ENCODE measurements around the gene RRP9.

Gene RRP9

DNA sequence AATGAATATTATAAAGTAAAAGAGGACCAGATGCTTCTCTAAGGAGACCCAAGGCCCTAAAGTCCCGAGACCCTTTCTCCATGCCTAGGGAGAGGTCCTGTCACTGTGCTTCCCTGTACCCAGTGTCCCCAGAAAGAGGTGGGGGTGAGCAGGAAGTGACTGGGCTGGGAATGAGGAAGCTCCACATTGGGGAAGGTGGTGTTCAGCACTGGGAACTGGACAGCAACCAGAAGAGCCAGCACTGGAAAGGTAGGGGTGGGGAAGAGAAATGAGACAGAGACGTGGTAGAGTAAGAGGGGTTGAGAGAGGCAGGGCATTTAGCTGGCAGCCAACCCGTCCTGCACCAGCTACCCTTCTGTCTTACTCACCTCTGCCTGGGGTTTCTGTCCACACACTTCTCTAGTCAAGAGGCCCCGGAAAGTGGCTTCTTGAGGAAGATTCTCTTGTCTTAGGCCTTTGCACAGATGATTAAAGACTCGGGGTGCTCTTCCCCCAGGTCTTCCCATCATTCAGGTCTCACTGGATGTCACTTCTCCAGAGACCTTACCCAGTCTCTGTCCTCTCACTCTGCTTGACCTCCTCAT lies 12.2 kb downstream of the RRP9 start:
- TF ChIP-seq, protein P1, sequence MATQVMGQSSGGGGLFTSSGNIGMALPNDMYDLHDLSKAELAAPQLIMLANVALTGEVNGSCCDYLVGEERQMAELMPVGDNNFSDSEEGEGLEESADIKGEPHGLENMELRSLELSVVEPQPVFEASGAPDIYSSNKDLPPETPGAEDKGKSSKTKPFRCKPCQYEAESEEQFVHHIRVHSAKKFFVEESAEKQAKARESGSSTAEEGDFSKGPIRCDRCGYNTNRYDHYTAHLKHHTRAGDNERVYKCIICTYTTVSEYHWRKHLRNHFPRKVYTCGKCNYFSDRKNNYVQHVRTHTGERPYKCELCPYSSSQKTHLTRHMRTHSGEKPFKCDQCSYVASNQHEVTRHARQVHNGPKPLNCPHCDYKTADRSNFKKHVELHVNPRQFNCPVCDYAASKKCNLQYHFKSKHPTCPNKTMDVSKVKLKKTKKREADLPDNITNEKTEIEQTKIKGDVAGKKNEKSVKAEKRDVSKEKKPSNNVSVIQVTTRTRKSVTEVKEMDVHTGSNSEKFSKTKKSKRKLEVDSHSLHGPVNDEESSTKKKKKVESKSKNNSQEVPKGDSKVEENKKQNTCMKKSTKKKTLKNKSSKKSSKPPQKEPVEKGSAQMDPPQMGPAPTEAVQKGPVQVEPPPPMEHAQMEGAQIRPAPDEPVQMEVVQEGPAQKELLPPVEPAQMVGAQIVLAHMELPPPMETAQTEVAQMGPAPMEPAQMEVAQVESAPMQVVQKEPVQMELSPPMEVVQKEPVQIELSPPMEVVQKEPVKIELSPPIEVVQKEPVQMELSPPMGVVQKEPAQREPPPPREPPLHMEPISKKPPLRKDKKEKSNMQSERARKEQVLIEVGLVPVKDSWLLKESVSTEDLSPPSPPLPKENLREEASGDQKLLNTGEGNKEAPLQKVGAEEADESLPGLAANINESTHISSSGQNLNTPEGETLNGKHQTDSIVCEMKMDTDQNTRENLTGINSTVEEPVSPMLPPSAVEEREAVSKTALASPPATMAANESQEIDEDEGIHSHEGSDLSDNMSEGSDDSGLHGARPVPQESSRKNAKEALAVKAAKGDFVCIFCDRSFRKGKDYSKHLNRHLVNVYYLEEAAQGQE (IDR thresholded peaks at IDR 0.05; ENCODE audit: low read depth), result peak; percentile 94
- TF ChIP-seq ZBTB7A (IDR thresholded peaks at IDR 0.05; ENCODE audit: low read depth) (no peak), TEAD4 (IDR thresholded peaks at IDR 0.05) (0 out of 2 replicates have a peak, but pooled peaks have one; percentile 14), NFIC (IDR thresholded peaks at IDR 0.05) (no peak), YY1 (IDR thresholded peaks at IDR 0.05; ENCODE audit: low read depth) (no peak)
- TF ChIP-seq, protein P2, sequence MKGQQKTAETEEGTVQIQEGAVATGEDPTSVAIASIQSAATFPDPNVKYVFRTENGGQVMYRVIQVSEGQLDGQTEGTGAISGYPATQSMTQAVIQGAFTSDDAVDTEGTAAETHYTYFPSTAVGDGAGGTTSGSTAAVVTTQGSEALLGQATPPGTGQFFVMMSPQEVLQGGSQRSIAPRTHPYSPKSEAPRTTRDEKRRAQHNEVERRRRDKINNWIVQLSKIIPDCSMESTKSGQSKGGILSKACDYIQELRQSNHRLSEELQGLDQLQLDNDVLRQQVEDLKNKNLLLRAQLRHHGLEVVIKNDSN (IDR thresholded peaks at IDR 0.05), result no peak

DNA sequence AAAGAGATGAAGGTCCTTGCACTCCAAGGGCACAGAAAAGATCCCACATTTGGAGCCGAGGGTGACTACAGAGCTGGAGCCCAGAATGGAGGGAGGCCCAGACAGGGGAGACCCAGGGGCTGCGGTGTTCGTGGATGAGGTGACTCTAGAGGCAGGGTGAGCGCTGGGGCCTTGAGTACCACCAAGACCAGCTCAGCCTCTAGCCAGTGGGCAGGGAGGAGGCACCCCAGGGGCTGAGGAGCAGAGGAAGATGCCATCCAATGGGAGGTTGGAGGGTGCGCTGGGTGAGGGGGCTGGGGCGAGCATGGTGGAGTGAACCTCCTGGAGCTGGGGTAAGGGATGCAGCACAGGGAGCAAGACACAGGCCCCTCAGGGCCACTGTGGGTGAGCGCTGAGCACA lies 13.3 kb downstream of the RRP9 start:
- TF ChIP-seq TEAD4 (IDR thresholded peaks at IDR 0.05) (no peak), NFIC (IDR thresholded peaks at IDR 0.05) (no peak), TCF12 (IDR thresholded peaks at IDR 0.05; ENCODE audit: low read depth) (no peak), CEBPB (IDR thresholded peaks at IDR 0.05) (no peak), EGR1 (IDR thresholded peaks at IDR 0.05) (no peak), RAD21 (IDR thresholded peaks at IDR 0.05; ENCODE audit: low read depth) (no peak), FOXM1 (IDR thresholded peaks at IDR 0.05; ENCODE audit: borderline replicate concordance, low read depth) (no peak), ZBTB7A (IDR thresholded peaks at IDR 0.05; ENCODE audit: low read depth) (no peak), EP300 (IDR thresholded peaks at IDR 0.05; ENCODE audit: borderline replicate concordance) (no peak), TAF1 (IDR thresholded peaks at IDR 0.05; ENCODE audit: low read depth) (no peak)
- TF ChIP-seq, protein P3, sequence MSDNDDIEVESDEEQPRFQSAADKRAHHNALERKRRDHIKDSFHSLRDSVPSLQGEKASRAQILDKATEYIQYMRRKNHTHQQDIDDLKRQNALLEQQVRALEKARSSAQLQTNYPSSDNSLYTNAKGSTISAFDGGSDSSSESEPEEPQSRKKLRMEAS (IDR thresholded peaks at IDR 0.05), result no peak
- TF ChIP-seq, protein P2 (IDR thresholded peaks at IDR 0.05), result no peak

DNA sequence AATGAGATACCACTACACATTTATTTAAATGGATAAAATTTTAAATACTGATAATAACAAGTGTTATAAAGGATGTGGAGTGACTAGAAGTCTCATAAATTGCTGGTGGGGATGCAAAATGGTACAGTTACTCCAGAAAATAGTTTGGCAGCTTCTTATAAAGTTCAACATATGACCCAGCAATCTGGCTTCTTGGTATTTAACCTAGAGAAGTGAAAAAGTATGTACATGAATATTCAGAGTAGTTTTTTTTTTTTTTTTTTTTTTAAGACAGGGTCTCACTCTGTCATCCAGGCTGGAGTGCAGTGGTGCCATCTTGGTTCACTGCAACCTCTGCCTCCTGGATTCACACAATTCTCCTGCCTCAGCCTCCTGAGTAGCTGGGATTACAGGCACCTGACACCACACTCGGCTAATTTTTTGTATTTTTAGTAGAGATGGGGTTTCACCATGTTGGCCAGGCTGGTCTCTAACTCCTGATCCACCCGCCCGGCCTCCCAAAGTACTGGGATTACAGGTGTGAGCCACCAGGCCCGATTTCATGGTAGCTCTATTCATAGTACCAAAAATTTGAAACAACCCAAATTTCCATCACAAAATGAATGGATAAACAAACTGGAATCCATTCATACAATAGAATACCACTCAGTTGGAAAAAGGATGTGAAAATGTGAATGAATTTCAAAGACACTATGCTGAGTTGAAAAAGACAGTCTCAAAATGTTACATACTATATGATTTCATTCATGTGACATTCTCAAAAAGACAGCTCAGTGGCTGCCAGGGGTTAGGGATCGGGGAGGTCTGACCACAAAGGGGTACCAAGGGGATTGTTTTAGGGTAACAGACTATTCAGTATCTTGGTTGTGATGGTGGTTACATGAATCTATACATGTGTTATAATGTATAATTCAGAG lies 14.4 kb downstream of the RRP9 start:
- TF ChIP-seq EP300 (IDR thresholded peaks at IDR 0.05; ENCODE audit: borderline replicate concordance) (no peak), EGR1 (IDR thresholded peaks at IDR 0.05) (no peak), TAF1 (IDR thresholded peaks at IDR 0.05; ENCODE audit: low read depth) (no peak), FOXM1 (IDR thresholded peaks at IDR 0.05; ENCODE audit: borderline replicate concordance, low read depth) (no peak), NFIC (IDR thresholded peaks at IDR 0.05) (no peak), CREB1 (IDR thresholded peaks at IDR 0.05; ENCODE audit: low read depth) (no peak), CEBPB (IDR thresholded peaks at IDR 0.05) (no peak), TEAD4 (IDR thresholded peaks at IDR 0.05) (no peak), TCF12 (IDR thresholded peaks at IDR 0.05; ENCODE audit: low read depth) (no peak), YY1 (IDR thresholded peaks at IDR 0.05; ENCODE audit: low read depth) (no peak), ZBTB7A (IDR thresholded peaks at IDR 0.05; ENCODE audit: low read depth) (no peak), RAD21 (IDR thresholded peaks at IDR 0.05; ENCODE audit: low read depth) (no peak)
- TF ChIP-seq, protein P1 (IDR thresholded peaks at IDR 0.05; ENCODE audit: low read depth), result no peak
- TF ChIP-seq, protein P2 (IDR thresholded peaks at IDR 0.05), result no peak
- TF ChIP-seq, protein P3 (IDR thresholded peaks at IDR 0.05), result no peak

DNA sequence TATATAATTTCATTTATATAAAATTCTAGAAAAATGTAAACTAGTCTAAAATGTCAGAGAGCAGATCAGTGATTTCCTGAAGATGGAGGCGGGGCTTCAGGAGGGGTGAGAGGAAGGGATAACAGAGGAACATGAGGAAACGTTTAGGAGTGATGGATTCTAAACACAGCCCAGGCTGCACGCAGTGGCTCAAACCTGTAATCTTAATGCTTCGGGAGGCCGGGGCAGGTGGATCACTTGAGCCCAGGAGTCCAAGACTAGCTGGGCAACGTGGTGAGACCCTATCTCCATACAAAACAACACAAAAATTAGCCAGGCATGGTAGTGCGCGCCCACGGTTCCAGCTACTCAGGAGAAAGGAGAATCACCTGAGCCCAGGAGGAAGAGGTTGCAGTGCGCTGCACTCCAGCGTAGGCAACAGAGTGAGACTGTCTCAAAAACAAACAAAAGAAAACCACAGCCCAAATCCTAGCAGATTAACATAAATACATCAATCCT lies 20.6 kb downstream of the RRP9 start:
- TF ChIP-seq RAD21 (IDR thresholded peaks at IDR 0.05; ENCODE audit: low read depth), result no peak
- TF ChIP-seq TEAD4 (IDR thresholded peaks at IDR 0.05), result no peak
- no peak for TF ChIP-seq EGR1 (IDR thresholded peaks at IDR 0.05)
- no peak for TF ChIP-seq TCF12 (IDR thresholded peaks at IDR 0.05; ENCODE audit: low read depth)
- TF ChIP-seq CREB1 (IDR thresholded peaks at IDR 0.05; ENCODE audit: low read depth), result no peak
- no peak for TF ChIP-seq TAF1 (IDR thresholded peaks at IDR 0.05; ENCODE audit: low read depth)
- TF ChIP-seq FOXM1 (IDR thresholded peaks at IDR 0.05; ENCODE audit: borderline replicate concordance, low read depth), result no peak
- no peak for TF ChIP-seq ZBTB7A (IDR thresholded peaks at IDR 0.05; ENCODE audit: low read depth)
- TF ChIP-seq, protein P2 (IDR thresholded peaks at IDR 0.05), result no peak
- no peak for TF ChIP-seq CEBPB (IDR thresholded peaks at IDR 0.05)
- TF ChIP-seq, protein P3 (IDR thresholded peaks at IDR 0.05), result no peak
- no peak for TF ChIP-seq NFIC (IDR thresholded peaks at IDR 0.05)
- no peak for TF ChIP-seq YY1 (IDR thresholded peaks at IDR 0.05; ENCODE audit: low read depth)
